Activated gamma-delta T cell (primary cell): Measurements from ENCODE around the gene UGT1A10.

Experiments
- DNase-seq: peaks from one replicate; lab custom pipeline; 2025; lab: John Stamatoyannopoulos, UW

Gene UGT1A10

GRCh38 chr2:233803994-233804393 lies 167.7 kb downstream of the UGT1A10 start:
- DNase-seq = no peak

- DNase-seq = no peak
Measured at GRCh38 chr2:233807215-233807865, 171.1 kb downstream of the UGT1A10 start.

GRCh38 chr2:233807966-233808935 lies 172.0 kb downstream of the UGT1A10 start:
- DNase-seq = no peak

GRCh38 chr2:233810385-233810784 lies 174.1 kb downstream of the UGT1A10 start:
- DNase-seq = no peak

- DNase-seq = no peak
Measured at GRCh38 chr2:233811087-233811486, 174.8 kb downstream of the UGT1A10 start.

DNA sequence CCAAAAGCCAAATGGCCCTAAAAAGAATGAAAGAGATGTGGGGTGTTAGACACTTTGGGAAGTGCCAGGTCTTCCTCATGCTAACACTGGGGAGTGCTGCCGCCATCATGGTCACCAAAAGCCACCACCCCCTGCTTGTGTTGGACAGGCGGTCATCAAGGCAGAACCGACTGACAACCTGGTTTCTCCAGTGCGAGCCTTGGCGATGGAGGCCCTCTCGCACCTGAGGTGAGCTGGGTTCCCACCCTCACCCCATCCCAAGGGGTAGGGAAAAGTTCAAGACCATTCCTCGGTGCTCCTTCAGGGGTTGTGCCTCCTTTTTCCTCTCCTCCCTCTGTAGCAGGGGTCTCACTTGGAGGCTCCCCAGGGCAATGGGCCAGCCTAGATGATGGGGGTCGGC lies 175.5 kb downstream of the UGT1A10 start:
- DNase-seq = no peak

- no peak for DNase-seq
Measured at GRCh38 chr2:233813236-233814055, 177.2 kb downstream of the UGT1A10 start.

GRCh38 chr2:233814056-233814835 lies 178.0 kb downstream of the UGT1A10 start:
- DNase-seq = no peak

GRCh38 chr2:233815861-233816260 lies 179.6 kb downstream of the UGT1A10 start:
- no peak for DNase-seq

DNA sequence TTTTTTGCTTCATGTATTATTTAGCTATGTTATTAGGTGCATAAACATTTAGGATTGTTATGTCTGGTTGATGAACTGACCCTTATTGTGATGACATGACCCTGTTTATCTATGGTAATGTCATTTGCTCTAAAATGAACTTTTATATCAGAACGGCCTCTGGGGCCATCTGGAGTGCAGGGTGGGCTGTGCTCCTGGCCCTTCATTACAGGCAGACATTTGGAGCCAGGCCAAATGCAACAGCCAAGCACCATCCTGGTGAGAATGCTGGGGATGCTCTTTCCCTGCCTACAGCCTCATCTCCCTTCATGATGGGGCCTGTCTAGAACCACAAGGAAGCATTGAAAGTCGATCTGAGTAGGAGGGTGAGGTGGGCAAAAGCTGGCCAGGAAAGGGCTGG lies 180.1 kb downstream of the UGT1A10 start:
- DNase-seq = no peak

- DNase-seq = no peak
Measured at GRCh38 chr2:233816771-233817170, 180.5 kb downstream of the UGT1A10 start.

DNA sequence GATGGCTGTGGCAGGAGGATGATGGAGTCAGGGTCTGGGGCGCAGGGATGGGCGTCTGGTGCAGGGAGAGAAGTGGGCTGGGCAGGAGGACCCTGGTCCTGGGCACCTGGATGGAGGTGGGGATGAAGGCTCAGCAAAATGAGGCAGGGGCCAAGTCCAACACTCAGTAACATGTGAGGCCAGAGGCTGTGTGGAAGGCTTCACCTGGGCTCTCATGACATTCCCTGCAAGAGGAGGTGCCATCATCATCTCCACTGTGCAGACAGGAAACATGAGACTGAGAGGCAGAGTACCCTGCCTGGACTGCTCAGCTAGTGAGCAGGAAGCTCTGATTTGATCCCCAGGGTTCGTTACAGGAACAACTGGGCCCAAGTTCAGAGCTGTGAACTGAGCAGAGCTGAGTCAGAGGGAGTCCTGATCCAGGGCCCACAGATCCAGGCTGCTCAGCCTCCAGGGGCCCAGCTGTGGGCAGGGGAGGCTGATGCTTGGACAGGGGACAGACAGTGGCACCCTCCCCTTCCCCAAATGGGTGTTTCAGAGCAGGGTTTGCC lies 181.2 kb downstream of the UGT1A10 start:
- no peak for DNase-seq

DNA sequence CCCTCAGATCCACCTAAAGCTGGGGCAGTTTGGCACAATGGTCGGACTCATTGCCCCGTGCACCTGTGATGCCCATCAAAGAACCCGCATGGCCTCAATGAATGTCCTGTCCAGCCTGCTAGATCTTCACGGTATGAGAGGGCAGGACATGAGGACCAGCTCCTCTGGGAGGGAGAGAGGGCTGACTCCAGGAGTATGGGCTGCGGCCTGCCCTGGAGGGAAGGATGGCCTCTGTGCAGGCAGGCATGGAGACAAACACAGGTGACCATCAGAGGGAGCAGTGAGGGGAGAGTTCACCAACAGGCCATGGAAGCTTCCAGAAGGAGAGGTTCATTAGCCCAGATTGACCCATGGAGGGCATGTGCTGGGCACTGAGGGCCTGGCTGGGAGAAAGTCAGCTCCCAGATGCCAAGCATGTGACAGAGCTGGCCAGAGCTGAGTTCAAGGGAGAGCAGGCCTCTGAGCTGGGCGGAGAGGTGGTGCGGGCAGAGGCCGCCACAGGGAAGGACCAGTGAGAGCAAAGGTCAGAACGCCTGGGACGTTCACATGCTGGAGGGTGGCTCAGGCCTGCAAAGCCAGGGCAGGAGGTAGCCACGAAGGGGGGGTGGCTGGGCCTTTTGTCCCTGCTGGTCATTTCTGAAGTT lies 181.9 kb downstream of the UGT1A10 start:
- no peak for DNase-seq

GRCh38 chr2:233818639-233819621 lies 182.7 kb downstream of the UGT1A10 start:
- DNase-seq = no peak

- no peak for DNase-seq
Measured at GRCh38 chr2:233819884-233820773, 183.9 kb downstream of the UGT1A10 start.

- DNase-seq = no peak
Measured at GRCh38 chr2:233820774-233821105, 184.5 kb downstream of the UGT1A10 start.

GRCh38 chr2:233821196-233821595 lies 184.9 kb downstream of the UGT1A10 start:
- DNase-seq = no peak

- no peak for DNase-seq
Measured at GRCh38 chr2:233821709-233822100, 185.5 kb downstream of the UGT1A10 start.
